Measurements from ENCODE around the gene ATP2B1.

Gene ATP2B1

GRCh38 chr12:89697296-89697695 is 11.3 kb downstream of the ATP2B1 start:
- peaks cover 27% of the 10 kb centered on the region for H3K4me1 ChIP-seq (ENCODE audit: control insufficient read depth, insufficient read depth, low read length)
- H3K36me3 ChIP-seq (ENCODE audit: control insufficient read depth in 2 of 2, insufficient read depth in 1 of 2, low read length in 2 of 2), result no peaks in the 10 kb centered on the region
- CTCF ChIA-PET, result no interaction called here
- no peak overlapping the region for H3K4me3 ChIP-seq (ENCODE audit: low read depth, low read length)
- no peaks in the 10 kb centered on the region for H3K9me3 ChIP-seq (ENCODE audit: control insufficient read depth, insufficient read depth, low read depth, low read length)
- TF ChIP-seq SALL2 (tag by site-specific recombination; IDR thresholded peaks at IDR 0.05; ENCODE audit: borderline replicate concordance) (no peak), ZNF19 (tag by site-specific recombination; IDR thresholded peaks at IDR 0.05; ENCODE audit: low read depth) (no peak), ZNF610 (tag by site-specific recombination; IDR thresholded peaks at IDR 0.05; ENCODE audit: borderline replicate concordance) (no peak), ZNF140 (tag by site-specific recombination; IDR thresholded peaks at IDR 0.05) (no peak), ZBTB7A (tag by site-specific recombination; IDR thresholded peaks at IDR 0.05; ENCODE audit: low read depth) (no peak), YY1 (tag by site-specific recombination; IDR thresholded peaks at IDR 0.05) (no peak), ZNF37A (tag by site-specific recombination; IDR thresholded peaks at IDR 0.05) (no peak), ZNF280D (tag by site-specific recombination; IDR thresholded peaks at IDR 0.05) (no peak)
- TF ChIP-seq, protein P1, sequence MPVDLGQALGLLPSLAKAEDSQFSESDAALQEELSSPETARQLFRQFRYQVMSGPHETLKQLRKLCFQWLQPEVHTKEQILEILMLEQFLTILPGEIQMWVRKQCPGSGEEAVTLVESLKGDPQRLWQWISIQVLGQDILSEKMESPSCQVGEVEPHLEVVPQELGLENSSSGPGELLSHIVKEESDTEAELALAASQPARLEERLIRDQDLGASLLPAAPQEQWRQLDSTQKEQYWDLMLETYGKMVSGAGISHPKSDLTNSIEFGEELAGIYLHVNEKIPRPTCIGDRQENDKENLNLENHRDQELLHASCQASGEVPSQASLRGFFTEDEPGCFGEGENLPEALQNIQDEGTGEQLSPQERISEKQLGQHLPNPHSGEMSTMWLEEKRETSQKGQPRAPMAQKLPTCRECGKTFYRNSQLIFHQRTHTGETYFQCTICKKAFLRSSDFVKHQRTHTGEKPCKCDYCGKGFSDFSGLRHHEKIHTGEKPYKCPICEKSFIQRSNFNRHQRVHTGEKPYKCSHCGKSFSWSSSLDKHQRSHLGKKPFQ (tag by site-specific recombination; IDR thresholded peaks at IDR 0.05), result no peak
- POLR2A ChIA-PET, result no interaction called here
- no peak overlapping the region for H3K27ac ChIP-seq (ENCODE audit: extremely low read depth, low read depth, low read length)

GRCh38 chr12:89695830-89696229 is 12.8 kb downstream of the ATP2B1 start:
- no peak overlapping the region for H3K4me3 ChIP-seq (ENCODE audit: low read depth, low read length)
- H3K27ac ChIP-seq (ENCODE audit: extremely low read depth, low read depth, low read length), result no peak overlapping the region
- CTCF ChIA-PET, result no interaction called here
- peaks cover 27% of the 10 kb centered on the region for H3K4me1 ChIP-seq (ENCODE audit: control insufficient read depth, insufficient read depth, low read length)
- POLR2A ChIA-PET, result interaction anchor here (1.0 kb wide), 2 partner anchors 10 to 14 kb away, joined by 3 to 4 read pairs; no protein-coding TSS in a partner anchor
- no peaks in the 10 kb centered on the region for H3K36me3 ChIP-seq (ENCODE audit: control insufficient read depth in 2 of 2, insufficient read depth in 1 of 2, low read length in 2 of 2)
- H3K9me3 ChIP-seq (ENCODE audit: control insufficient read depth, insufficient read depth, low read depth, low read length), result no peaks in the 10 kb centered on the region
- no peak for TF ChIP-seq KLF16 (tag by site-specific recombination; IDR thresholded peaks at IDR 0.05)
- TF ChIP-seq, protein P2, sequence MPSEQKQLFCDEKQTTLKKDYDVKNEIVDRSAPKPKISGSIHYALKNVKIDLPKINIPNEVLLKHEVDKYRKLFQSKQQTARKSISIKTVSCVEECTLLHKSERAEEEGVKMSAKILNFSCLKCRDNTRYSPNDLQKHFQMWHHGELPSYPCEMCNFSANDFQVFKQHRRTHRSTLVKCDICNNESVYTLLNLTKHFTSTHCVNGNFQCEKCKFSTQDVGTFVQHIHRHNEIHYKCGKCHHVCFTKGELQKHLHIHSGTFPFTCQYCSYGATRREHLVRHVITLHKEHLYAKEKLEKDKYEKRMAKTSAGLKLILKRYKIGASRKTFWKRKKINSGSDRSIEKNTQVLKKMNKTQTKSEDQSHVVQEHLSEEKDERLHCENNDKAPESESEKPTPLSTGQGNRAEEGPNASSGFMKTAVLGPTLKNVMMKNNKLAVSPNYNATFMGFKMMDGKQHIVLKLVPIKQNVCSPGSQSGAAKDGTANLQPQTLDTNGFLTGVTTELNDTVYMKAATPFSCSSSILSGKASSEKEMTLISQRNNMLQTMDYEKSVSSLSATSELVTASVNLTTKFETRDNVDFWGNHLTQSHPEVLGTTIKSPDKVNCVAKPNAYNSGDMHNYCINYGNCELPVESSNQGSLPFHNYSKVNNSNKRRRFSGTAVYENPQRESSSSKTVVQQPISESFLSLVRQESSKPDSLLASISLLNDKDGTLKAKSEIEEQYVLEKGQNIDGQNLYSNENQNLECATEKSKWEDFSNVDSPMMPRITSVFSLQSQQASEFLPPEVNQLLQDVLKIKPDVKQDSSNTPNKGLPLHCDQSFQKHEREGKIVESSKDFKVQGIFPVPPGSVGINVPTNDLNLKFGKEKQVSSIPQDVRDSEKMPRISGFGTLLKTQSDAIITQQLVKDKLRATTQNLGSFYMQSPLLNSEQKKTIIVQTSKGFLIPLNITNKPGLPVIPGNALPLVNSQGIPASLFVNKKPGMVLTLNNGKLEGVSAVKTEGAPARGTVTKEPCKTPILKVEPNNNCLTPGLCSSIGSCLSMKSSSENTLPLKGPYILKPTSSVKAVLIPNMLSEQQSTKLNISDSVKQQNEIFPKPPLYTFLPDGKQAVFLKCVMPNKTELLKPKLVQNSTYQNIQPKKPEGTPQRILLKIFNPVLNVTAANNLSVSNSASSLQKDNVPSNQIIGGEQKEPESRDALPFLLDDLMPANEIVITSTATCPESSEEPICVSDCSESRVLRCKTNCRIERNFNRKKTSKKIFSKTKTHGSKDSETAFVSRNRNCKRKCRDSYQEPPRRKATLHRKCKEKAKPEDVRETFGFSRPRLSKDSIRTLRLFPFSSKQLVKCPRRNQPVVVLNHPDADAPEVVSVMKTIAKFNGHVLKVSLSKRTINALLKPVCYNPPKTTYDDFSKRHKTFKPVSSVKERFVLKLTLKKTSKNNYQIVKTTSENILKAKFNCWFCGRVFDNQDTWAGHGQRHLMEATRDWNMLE (tag by site-specific recombination; conservative IDR thresholded peaks at IDR 0.05; ENCODE audit: low read depth), result no peak
- no peak for TF ChIP-seq ZNF140 (tag by site-specific recombination; IDR thresholded peaks at IDR 0.05)
- TF ChIP-seq KLF1 (tag by site-specific recombination; IDR thresholded peaks at IDR 0.05), result no peak
- no peak for TF ChIP-seq ZNF529 (tag by site-specific recombination; IDR thresholded peaks at IDR 0.05; ENCODE audit: insufficient replicate concordance)
- no peak for TF ChIP-seq PRDM6 (tag by site-specific recombination; IDR thresholded peaks at IDR 0.05)
- no peak for TF ChIP-seq TRIM28 (IDR thresholded peaks at IDR 0.05; ENCODE audit: borderline replicate concordance, low read length)
- no peak for TF ChIP-seq PRDM1 (tag by site-specific recombination; IDR thresholded peaks at IDR 0.05)
- no peak for TF ChIP-seq ZNF394 (tag by site-specific recombination; IDR thresholded peaks at IDR 0.05; ENCODE audit: borderline replicate concordance)
- no peak for TF ChIP-seq ZNF596 (tag by site-specific recombination; IDR thresholded peaks at IDR 0.05)
- TF ChIP-seq MZF1 (tag by site-specific recombination; IDR thresholded peaks at IDR 0.05; ENCODE audit: borderline replicate concordance), result no peak
- TF ChIP-seq ZNF23 (tag by site-specific recombination; IDR thresholded peaks at IDR 0.05; ENCODE audit: borderline replicate concordance), result no peak
- TF ChIP-seq ZNF138 (tag by site-specific recombination; IDR thresholded peaks at IDR 0.05; ENCODE audit: borderline replicate concordance), result no peak

Data from HEK293 (cell line).